Measurements from ENCODE around the gene DAW1. TPM values are rescaled to one million over a fixed set of nuclear protein-coding genes. Genes with fewer than 3 reads are reported as not detected.
"Not testable (repeated sequence)": the region's sequence is repeated elsewhere in the genome, so short reads cannot be mapped to it uniquely, and the experiment has no call there.

DAW1 gene
- total and polyA plus RNA-seq, 3 donors from 2014 or later: 25.2 to 105 (median 31.2) TPM

DNA sequence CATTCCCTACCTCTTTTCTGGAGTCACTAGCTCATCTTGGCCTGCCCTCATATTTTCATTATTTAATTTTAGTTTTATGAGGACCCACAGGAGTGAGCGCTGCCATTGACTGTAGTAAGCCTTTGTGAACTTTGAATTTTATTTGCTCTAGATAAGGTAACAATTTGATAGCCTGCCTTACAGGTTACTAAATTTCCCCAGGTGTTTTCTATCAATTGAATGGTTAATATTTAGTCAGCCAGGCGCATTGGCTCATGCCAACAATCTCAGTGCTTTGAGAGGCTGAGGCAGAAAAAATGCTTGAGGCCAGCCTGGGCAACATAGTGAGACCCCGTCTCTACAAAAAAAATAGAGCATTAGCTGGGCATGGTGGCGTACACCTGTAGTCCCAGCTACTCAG lies 50.2 kb downstream of the DAW1 start:
- H3K4me3 ChIP-seq: no peak overlapping the region
- no peaks in the 10 kb centered on the region for H3K27me3 ChIP-seq
- WGBS, 2 donors: 89 to 97% methylated on average over 4 of the region's 4 CpGs
- no peak for DNase-seq
- H3K36me3 ChIP-seq (ENCODE audit: low read depth, missing control alignments): no peaks in the 10 kb centered on the region
- TF ChIP-seq POLR2A (IDR thresholded peaks at IDR 0.05): no peak
- TF ChIP-seq, protein P1, sequence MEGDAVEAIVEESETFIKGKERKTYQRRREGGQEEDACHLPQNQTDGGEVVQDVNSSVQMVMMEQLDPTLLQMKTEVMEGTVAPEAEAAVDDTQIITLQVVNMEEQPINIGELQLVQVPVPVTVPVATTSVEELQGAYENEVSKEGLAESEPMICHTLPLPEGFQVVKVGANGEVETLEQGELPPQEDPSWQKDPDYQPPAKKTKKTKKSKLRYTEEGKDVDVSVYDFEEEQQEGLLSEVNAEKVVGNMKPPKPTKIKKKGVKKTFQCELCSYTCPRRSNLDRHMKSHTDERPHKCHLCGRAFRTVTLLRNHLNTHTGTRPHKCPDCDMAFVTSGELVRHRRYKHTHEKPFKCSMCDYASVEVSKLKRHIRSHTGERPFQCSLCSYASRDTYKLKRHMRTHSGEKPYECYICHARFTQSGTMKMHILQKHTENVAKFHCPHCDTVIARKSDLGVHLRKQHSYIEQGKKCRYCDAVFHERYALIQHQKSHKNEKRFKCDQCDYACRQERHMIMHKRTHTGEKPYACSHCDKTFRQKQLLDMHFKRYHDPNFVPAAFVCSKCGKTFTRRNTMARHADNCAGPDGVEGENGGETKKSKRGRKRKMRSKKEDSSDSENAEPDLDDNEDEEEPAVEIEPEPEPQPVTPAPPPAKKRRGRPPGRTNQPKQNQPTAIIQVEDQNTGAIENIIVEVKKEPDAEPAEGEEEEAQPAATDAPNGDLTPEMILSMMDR (IDR thresholded peaks at IDR 0.05): no peak
- no peaks in the 10 kb centered on the region for H3K9me3 ChIP-seq
- no peaks in the 10 kb centered on the region for H3K4me1 ChIP-seq
- intact Hi-C loops (cut with DNase I; ENCODE audit: low total_unique reads): no loop called here
- H3K27ac ChIP-seq: no peak overlapping the region

DNA sequence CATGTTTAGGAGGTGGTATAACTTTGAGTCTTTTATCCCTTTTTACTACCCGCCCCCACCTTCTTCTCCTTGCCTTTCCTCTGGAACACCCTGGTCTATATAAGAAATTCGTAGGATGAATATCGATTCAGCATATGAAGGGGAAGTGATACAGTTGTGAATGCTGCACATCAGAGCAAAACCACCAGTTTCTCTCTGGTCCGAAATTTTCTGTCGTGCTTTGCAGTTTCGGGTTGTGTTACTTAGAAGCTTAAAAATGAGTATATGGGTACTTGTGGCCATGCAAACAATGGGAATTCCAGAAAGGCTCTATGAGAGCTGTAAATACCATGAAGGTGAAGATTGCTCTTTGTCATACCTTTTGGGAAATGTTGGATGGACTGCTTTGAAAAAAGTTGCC lies 60.6 kb downstream of the DAW1 start:
- Histone ChIP-seq H3K4me3 (no peak overlapping the region), H3K9me3 (no peaks in the 10 kb centered on the region), H3K4me1 (no peaks in the 10 kb centered on the region), H3K27me3 (no peaks in the 10 kb centered on the region), H3K27ac (no peak overlapping the region), H3K36me3 (ENCODE audit: low read depth, missing control alignments) (no peaks in the 10 kb centered on the region)
- intact Hi-C loops (cut with DNase I; ENCODE audit: low total_unique reads): no loop called here
- 88 to 89% methylated on average over 6 of the region's 6 CpGs for WGBS, 2 donors
- no peak for TF ChIP-seq POLR2A (IDR thresholded peaks at IDR 0.05)
- TF ChIP-seq, protein P1 (IDR thresholded peaks at IDR 0.05): no peak
- DNase-seq: no peak

DNA sequence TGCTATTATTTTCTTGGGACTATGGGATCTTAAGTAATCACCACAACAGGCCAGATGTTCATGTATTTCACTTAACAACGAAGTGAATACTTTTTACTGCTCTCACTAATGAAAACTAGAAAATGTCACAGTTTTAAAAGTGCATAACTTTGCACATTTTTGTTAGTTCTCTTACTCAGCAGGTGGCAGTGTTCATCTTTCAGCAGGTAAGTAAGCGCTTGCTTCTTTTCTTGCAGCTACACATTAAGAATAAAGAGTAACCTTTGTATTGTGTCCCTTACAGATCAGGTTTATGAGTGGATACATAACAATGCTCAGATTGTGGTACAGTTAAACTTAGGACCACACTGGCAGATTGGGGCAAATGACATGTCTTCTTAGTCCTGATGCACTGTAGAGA lies 61.0 kb downstream of the DAW1 start:
- no peaks in the 10 kb centered on the region for H3K27me3 ChIP-seq
- no peaks in the 10 kb centered on the region for H3K9me3 ChIP-seq
- TF ChIP-seq, protein P1 (IDR thresholded peaks at IDR 0.05): no peak
- TF ChIP-seq POLR2A (IDR thresholded peaks at IDR 0.05): no peak
- intact Hi-C loops (cut with DNase I; ENCODE audit: low total_unique reads): no loop called here
- H3K27ac ChIP-seq: no peak overlapping the region
- 80 to 81% methylated on average over 2 of the region's 2 CpGs for WGBS, 2 donors
- H3K4me1 ChIP-seq: no peaks in the 10 kb centered on the region
- H3K36me3 ChIP-seq (ENCODE audit: low read depth, missing control alignments): no peaks in the 10 kb centered on the region
- DNase-seq: no peak
- no peak overlapping the region for H3K4me3 ChIP-seq

DNA sequence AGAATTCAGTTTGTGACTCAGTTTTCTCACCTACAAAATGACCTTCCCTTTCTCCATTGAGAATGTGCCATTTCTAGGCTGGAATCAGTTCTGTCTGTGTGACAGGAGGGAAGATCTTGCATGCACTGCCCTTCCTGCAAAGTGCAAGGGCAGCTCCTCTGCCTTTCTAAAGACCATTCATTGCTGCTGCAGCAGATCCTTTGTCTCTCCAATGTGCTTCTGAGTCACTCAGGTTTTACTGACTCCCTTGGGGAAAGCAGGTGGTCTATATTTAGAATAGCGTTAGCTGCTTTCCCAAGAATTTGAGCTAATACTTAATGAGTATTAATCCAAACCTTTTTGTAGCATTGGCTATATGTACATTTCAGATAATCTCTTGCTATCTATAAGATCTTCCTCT lies 62.5 kb downstream of the DAW1 start:
- 83 to 94% methylated on average over 1 of the region's 1 CpG for WGBS, 2 donors
- DNase-seq: no peak
- no peak overlapping the region for H3K27ac ChIP-seq
- H3K9me3 ChIP-seq: no peaks in the 10 kb centered on the region
- intact Hi-C loops (cut with DNase I; ENCODE audit: low total_unique reads): no loop called here
- no peaks in the 10 kb centered on the region for H3K27me3 ChIP-seq
- H3K4me1 ChIP-seq: no peaks in the 10 kb centered on the region
- H3K36me3 ChIP-seq (ENCODE audit: low read depth, missing control alignments): no peaks in the 10 kb centered on the region
- TF ChIP-seq POLR2A (IDR thresholded peaks at IDR 0.05): no peak
- TF ChIP-seq, protein P1 (IDR thresholded peaks at IDR 0.05): no peak
- H3K4me3 ChIP-seq: no peak overlapping the region

DNA sequence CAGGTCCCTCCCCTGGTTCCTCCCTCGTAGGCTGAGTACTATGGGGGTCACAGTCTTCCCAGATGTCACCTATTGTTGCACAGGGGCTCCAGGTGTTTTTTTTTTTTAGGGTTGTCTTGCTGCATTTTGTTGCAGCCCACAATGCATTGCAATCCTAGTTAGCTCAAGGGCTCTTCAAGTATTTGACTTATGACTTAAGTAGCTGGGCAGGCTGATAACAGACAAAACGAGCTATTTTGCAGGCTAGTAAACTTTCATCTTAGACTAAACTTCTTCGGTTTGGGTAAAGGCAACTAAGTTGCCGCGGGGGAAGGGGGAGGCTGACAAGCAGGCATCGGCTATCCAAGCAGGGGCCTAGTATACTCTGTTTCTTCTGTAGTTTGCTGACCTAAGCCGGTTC lies 64.8 kb downstream of the DAW1 start:
- DNase-seq; H3K4me3 ChIP-seq; H3K36me3 ChIP-seq (ENCODE audit: low read depth, missing control alignments); intact Hi-C loops (cut with DNase I; ENCODE audit: low total_unique reads); H3K9me3 ChIP-seq; H3K27me3 ChIP-seq; H3K27ac ChIP-seq; H3K4me1 ChIP-seq: not testable (repeated sequence)
- WGBS, 2 donors: 40 to 58% methylated on average over 7 of the region's 7 CpGs

All from testis (tissue), 3 donors.